H1 (cell line): ENCODE results near the gene OR5F1. TPM values are rescaled to one million over a fixed set of nuclear protein-coding genes. Genes with fewer than 3 reads are reported as not detected.

Experiments
- polyA plus RNA-seq, 7 experiments: library from polyadenylated mRNA; depleted of rRNA in 3 of 7; stranded (reverse) in 5 of 7; unstranded in 2 of 7; fragments of >200 nt in 5 of 7; fragments of 200-250 nt in 2 of 7; gene quantifications; 1 replicate in 5 of 7; 2 replicates in 1 of 7; 4 replicates in 1 of 7; pipeline versions ENCODE4 v1.2.1 to v1.2.3, GENCODE V29; 2011 to 2013; ENCODE audit warnings: missing spikeins in 2 of 7, mixed read lengths in 2 of 7
- total RNA-seq: library from RNA; stranded (reverse); fragmentation: NEBNext Ultra II Directional; extraction: Animal tissue kit (Norgen Biotek cat#: 25700); gene quantifications from 2 replicates; pipeline ENCODE4 v1.2.1, GENCODE V29; 2021
- TF ChIP-seq, protein P1 (sequence below), 3 experiments: IDR thresholded peaks; 1 replicate in 2 of 3; 2 replicates in 1 of 3; pipeline versions ENCODE4 v1.5.1 to v1.6.1; 2011; ENCODE audit warnings: low read length in 3 of 3, mild to moderate bottlenecking in 3 of 3, inconsistent platforms in 2 of 3, low read depth in 1 of 3, moderate library complexity in 1 of 3; ENCODE audit not compliant: insufficient read depth in 1 of 3; ENCODE audit errors: control extremely low read depth in 1 of 3
- TF ChIP-seq, protein P2 (sequence below): fragments of 300-600 bp; sonication (generic); IDR thresholded peaks from 2 replicates; pipeline ENCODE4 v1.7.1; 2012; ENCODE audit warnings: low read length, moderate library complexity, mild to moderate bottlenecking, inconsistent platforms; ENCODE audit not compliant: insufficient replicate concordance

The OR5F1 gene
- total and polyA plus RNA-seq, 2 of the 8 experiments (the other 6 are each of a cell fraction or from before 2014, with no cell fraction given) = not detected

DNA sequence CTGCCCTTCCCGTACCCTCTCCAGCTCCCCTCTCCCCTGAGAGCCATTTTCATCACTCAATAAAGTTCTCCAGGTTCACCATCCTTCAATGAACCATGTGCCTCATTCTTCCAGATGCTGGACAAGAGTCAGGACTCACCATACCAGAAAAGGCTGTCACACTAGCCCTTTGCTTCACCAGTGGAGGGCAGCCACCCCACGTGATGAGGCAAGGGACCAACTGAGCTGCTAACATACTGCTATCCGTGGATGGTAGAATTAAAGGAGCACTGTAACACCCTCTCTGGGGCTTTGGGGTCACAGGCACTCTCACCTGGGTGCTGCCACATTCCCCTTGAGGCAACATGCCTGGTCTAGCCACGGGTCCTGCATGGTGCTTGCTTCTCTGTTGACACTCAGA, 45.1 kb downstream of the OR5F1 start (continued):
- TF ChIP-seq, protein P1, sequence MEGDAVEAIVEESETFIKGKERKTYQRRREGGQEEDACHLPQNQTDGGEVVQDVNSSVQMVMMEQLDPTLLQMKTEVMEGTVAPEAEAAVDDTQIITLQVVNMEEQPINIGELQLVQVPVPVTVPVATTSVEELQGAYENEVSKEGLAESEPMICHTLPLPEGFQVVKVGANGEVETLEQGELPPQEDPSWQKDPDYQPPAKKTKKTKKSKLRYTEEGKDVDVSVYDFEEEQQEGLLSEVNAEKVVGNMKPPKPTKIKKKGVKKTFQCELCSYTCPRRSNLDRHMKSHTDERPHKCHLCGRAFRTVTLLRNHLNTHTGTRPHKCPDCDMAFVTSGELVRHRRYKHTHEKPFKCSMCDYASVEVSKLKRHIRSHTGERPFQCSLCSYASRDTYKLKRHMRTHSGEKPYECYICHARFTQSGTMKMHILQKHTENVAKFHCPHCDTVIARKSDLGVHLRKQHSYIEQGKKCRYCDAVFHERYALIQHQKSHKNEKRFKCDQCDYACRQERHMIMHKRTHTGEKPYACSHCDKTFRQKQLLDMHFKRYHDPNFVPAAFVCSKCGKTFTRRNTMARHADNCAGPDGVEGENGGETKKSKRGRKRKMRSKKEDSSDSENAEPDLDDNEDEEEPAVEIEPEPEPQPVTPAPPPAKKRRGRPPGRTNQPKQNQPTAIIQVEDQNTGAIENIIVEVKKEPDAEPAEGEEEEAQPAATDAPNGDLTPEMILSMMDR (IDR thresholded peaks at IDR 0.05; ENCODE audit: control extremely low read depth in 1 of 3, insufficient read depth in 1 of 3, low read depth in 1 of 3, low read length in 3 of 3) = peak in 2 of 3 experiments; percentile 32 to 37; a peak in 2 of 4 replicates
- TF ChIP-seq, protein P2, sequence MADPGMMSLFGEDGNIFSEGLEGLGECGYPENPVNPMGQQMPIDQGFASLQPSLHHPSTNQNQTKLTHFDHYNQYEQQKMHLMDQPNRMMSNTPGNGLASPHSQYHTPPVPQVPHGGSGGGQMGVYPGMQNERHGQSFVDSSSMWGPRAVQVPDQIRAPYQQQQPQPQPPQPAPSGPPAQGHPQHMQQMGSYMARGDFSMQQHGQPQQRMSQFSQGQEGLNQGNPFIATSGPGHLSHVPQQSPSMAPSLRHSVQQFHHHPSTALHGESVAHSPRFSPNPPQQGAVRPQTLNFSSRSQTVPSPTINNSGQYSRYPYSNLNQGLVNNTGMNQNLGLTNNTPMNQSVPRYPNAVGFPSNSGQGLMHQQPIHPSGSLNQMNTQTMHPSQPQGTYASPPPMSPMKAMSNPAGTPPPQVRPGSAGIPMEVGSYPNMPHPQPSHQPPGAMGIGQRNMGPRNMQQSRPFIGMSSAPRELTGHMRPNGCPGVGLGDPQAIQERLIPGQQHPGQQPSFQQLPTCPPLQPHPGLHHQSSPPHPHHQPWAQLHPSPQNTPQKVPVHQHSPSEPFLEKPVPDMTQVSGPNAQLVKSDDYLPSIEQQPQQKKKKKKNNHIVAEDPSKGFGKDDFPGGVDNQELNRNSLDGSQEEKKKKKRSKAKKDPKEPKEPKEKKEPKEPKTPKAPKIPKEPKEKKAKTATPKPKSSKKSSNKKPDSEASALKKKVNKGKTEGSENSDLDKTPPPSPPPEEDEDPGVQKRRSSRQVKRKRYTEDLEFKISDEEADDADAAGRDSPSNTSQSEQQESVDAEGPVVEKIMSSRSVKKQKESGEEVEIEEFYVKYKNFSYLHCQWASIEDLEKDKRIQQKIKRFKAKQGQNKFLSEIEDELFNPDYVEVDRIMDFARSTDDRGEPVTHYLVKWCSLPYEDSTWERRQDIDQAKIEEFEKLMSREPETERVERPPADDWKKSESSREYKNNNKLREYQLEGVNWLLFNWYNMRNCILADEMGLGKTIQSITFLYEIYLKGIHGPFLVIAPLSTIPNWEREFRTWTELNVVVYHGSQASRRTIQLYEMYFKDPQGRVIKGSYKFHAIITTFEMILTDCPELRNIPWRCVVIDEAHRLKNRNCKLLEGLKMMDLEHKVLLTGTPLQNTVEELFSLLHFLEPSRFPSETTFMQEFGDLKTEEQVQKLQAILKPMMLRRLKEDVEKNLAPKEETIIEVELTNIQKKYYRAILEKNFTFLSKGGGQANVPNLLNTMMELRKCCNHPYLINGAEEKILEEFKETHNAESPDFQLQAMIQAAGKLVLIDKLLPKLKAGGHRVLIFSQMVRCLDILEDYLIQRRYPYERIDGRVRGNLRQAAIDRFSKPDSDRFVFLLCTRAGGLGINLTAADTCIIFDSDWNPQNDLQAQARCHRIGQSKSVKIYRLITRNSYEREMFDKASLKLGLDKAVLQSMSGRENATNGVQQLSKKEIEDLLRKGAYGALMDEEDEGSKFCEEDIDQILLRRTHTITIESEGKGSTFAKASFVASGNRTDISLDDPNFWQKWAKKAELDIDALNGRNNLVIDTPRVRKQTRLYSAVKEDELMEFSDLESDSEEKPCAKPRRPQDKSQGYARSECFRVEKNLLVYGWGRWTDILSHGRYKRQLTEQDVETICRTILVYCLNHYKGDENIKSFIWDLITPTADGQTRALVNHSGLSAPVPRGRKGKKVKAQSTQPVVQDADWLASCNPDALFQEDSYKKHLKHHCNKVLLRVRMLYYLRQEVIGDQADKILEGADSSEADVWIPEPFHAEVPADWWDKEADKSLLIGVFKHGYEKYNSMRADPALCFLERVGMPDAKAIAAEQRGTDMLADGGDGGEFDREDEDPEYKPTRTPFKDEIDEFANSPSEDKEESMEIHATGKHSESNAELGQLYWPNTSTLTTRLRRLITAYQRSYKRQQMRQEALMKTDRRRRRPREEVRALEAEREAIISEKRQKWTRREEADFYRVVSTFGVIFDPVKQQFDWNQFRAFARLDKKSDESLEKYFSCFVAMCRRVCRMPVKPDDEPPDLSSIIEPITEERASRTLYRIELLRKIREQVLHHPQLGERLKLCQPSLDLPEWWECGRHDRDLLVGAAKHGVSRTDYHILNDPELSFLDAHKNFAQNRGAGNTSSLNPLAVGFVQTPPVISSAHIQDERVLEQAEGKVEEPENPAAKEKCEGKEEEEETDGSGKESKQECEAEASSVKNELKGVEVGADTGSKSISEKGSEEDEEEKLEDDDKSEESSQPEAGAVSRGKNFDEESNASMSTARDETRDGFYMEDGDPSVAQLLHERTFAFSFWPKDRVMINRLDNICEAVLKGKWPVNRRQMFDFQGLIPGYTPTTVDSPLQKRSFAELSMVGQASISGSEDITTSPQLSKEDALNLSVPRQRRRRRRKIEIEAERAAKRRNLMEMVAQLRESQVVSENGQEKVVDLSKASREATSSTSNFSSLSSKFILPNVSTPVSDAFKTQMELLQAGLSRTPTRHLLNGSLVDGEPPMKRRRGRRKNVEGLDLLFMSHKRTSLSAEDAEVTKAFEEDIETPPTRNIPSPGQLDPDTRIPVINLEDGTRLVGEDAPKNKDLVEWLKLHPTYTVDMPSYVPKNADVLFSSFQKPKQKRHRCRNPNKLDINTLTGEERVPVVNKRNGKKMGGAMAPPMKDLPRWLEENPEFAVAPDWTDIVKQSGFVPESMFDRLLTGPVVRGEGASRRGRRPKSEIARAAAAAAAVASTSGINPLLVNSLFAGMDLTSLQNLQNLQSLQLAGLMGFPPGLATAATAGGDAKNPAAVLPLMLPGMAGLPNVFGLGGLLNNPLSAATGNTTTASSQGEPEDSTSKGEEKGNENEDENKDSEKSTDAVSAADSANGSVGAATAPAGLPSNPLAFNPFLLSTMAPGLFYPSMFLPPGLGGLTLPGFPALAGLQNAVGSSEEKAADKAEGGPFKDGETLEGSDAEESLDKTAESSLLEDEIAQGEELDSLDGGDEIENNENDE = no peak
